Fibroblast of skin of left quadriceps (primary cell): Measurements from ENCODE around the gene LAMA2.

ENCODE experiments used
- DNase-seq, 2 experiments: peaks; one replicate each; pipeline ENCODE4 v3.0.0-alpha.2; 2013; ENCODE audit warnings: low read depth in 2 of 2

The LAMA2 gene

DNA sequence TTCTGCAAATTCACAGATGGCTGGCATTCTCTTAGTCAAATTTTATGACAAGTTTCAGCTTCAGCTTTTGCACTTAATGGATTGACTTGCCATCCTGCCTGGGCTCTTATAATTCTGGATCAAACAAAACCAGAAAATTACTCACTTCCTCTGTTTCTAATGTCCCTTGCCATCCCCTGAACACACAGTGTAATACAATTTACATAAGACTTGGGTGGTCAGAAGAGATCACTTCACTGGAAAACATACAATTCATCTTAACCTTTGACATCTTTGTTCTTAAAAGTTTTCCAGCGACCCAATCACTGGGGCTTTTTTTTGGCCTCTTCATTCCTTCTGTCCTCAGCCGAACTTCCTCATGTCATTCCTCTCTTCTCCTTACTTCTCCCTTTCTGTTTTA, 628.0 kb downstream of the LAMA2 start:
- DNase-seq: no peak

DNA sequence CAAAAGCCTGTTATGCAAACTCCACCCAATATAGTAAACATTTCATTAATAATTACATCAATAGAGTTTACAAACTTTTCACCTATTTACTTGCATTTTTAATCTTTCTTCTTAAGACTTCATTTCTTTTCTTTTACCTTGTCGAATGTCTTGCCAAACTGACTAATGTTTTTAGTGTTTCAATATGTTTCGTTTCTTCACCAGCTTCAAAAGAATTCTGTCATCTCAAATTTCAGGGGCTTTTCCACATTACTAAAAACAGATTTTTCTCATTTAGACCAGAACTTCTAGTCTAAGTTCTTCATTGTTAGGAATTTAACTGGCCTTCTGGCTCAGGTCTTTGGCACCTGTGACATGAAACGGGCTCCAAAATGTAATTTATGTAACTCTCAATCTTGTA, 630.5 kb downstream of the LAMA2 start:
- DNase-seq: peak; percentile 51 to 52

DNA sequence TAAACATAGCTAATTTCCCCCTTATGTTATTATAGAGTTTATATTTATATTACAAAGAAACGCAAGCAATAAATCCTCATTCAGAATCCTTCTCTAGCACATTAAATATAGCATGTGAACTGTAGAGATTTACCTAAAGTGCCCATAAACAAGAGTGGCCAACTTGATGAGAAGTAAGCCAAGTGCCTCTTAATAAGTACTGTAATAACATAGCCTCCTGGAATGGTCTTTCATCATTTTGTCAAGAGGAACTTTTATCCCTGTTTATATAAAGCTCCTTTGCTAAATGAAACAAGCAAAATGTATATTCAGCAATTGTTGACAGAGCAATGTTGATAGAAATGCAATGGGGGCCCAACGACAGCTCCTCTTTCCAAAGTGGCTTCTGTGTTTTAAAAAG, 632.1 kb downstream of the LAMA2 start:
- no peak for DNase-seq

DNA sequence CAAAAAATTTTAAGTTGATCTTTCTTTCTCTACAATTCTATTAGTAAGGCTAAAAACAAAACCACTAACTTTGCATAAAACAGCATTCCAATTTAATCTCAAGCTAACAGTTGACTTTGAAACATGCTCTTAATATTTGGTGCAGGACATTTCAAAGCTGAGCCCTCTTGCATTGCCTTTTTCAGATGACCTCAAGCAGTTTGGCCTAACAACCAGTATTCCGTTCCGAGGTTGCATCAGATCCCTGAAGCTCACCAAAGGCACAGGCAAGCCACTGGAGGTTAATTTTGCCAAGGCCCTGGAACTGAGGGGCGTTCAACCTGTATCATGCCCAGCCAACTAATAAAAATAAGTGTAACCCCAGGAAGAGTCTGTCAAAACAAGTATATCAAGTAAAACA, 633.1 kb downstream of the LAMA2 start:
- no peak for DNase-seq

DNA sequence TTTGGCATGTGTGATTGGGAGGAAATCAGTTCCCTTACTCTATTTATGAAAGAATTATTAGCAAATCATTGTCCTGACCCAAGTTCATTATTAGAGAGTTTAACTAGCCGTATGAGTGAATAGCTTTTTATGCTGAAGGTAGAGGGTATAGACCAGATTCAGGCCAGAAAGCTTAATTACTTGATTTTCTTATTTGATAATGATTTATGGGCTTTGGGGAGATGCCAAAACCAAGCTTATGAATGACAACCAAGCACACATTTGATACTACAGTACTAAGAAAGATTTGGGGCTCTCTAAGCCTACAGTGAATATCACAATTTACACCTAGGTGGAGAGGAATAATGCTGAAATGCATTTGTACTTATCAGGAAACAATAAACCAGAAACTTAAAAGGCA, 633.8 kb downstream of the LAMA2 start:
- no peak for DNase-seq

DNA sequence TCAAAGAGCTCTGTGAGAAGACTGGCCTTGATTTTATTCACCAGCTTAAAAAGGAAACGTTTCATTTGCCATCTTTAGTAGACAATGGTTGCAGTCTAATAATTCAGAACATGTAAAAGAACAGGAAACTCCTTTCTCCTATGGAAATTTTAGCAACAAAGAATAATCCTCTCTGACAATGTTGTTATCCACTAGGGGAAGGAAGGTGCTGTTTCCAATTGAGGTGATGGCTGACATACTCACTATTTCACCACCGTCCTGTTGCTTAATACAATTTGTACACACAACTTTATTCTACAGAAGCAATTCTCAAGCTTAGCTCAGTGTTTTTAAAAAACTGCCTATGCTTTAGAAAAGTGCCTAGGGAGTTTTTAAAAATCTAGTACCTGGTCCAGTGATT, 634.4 kb downstream of the LAMA2 start:
- DNase-seq: no peak

DNA sequence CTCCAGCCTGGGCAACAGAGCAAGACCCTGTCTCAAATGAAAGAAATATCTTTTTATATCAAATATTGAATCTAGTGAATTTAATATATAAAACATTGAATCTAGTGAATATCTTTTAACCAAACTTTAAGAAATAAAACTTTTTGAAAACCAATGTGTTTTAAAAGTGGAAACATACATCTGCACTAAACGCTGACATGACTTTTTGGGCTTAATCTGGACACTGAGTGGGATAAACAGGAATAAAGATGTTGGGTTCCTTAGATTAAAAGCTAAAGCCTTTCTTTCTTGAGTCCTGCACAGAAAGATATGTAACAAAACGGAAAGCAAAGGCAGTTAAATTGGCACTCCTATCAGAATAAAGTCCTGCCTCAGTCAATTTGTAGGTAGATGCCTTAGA, 636.8 kb downstream of the LAMA2 start:
- no peak for DNase-seq

DNA sequence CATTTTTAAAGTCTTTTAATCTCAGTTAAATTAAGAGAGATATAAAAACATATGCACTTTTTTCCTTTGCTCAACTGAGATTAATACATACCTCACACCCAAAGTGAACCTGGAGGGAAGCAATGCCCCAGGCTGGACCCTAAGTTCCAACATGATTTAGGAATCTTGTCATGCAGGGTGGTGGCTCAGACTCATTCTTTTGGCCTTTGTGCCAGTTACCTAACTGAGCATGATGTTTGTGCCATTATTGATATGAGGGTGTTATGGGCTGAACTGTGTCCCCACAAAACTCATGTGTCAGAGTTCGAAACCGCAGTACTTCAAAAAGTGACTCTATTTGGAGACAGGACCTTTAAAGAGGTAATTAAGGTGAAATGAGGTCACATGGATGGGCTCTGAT, 639.0 kb downstream of the LAMA2 start:
- DNase-seq: no peak

DNA sequence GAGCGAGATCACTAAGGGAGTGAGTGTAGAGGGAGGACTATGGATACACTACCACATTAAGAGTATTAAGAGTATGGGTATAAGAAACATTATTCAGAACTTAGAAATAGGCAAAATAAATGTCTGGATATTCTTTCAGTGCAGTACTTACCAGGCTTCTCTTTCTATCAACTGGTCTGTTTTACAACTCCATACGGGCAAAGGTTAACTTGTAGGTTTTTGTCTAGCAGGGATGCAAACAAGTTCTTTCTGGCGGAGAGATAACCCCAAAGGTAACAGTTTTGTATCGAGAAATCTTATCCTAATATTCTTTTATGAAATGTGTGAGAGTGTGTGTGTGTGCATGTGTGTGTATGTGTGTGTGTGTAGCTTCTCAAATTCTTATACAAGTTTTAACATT, 640.9 kb downstream of the LAMA2 start:
- no peak for DNase-seq

DNA sequence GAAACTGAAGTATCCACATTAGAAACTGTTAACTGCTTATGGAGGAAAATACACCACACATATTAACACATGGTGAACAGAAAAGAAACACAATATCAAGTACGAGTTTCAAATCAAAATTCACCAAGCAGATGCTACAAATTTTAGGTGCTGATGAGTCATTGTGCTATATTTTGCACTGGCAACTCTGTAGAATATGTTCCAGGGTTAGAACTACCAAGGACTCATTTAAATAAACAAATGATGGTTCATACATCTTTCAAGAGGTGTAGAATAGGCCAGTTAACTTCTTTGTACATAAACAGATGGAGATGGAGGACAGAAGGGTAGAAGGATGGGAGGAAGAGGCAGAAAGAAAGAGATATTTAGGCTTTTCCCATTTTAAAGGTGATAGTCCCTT, 642.1 kb downstream of the LAMA2 start:
- peak; percentile 21 to 33 for DNase-seq

DNA sequence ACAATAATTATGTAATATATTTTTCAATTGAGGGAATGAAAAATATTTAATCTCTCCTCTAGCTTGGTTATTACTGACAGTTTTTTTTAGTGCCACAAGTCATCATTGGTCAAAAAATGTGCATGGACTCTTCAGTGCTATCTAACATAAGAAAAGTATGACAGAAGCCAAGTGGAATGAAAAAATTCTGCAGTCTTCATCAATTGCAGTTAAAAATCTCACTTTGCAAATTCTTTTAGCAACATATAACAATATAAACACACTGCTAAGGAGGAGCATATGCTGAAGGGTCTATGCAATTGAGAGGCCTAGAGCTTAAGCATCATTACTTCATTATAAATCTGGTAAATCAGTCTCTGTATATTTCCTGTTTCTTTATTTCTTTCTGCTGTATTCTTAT, 652.0 kb downstream of the LAMA2 start:
- no peak for DNase-seq

DNA sequence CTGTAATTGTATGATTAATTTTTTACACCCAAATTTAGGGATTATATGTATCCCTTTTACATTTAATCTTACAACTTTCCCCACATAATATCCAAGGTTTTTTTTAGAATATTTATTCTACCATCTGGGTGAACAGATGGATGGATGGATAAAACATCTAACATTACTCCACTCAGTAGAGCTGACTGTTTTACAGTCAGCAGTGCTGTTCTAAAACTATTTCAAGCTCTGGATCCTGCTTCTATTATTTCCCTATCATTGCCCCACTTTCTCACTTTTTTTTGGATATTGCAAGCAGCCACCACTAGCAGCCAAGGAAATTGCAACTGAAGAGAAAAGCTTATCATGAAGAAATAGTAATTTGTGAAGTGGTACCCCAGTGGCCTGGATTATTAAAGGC, 653.3 kb downstream of the LAMA2 start:
- no peak for DNase-seq

DNA sequence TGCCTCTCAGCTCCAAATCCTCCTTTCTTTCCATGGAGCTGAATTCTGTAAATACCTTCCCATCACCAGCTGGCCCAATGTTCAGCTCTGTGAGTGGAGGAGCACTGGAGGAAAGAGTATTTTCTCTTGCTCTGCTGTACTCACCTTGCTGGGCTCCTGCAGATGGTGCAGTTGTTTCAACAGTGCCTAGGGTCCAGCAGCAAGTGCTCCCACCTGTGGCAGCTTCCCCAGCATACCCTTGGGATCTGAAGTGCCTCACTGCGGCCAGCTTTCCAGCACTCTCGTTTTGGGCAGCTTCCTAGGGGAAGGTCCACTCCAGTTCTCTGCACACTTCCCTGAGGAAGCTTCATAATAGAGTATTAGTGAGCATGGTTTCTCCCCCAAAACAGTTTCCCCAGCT, 656.1 kb downstream of the LAMA2 start:
- DNase-seq: no peak

DNA sequence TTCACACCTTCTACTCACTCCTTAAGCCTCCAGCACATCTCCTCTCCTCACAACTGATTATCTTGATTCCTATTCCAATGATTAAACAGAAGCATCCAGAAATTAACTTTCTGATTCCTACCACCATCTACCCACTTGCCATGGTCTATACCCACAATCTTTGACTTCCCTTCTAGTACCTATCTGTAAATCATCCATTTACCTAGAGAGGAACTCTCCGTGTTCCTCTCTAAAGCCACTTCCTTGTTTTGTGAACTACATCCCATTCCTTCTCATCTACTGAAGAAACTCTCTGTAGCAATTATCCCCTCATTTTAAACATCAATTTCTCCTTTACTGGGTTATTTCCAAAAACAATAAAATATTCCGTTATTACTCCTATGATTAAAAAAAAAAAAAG, 659.8 kb downstream of the LAMA2 start:
- no peak for DNase-seq

DNA sequence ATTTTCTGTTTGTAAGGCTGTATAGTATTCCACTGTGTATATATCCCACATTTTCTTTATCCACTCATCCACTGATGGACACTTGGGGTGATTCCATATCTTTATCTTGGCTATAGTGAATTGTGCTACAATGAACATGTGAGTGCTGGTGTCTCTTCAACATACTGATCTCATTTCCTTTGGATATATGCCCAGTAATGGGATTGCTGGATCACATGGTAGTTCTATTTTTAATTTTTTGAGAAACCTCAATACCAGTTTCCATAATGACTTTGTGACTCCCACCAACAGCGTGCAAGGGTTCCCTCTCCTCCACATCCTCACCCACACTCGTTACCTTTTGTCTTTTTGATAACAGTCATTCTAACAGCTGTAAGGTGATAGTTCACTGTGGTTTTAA, 661.0 kb downstream of the LAMA2 start:
- DNase-seq: no peak

DNA sequence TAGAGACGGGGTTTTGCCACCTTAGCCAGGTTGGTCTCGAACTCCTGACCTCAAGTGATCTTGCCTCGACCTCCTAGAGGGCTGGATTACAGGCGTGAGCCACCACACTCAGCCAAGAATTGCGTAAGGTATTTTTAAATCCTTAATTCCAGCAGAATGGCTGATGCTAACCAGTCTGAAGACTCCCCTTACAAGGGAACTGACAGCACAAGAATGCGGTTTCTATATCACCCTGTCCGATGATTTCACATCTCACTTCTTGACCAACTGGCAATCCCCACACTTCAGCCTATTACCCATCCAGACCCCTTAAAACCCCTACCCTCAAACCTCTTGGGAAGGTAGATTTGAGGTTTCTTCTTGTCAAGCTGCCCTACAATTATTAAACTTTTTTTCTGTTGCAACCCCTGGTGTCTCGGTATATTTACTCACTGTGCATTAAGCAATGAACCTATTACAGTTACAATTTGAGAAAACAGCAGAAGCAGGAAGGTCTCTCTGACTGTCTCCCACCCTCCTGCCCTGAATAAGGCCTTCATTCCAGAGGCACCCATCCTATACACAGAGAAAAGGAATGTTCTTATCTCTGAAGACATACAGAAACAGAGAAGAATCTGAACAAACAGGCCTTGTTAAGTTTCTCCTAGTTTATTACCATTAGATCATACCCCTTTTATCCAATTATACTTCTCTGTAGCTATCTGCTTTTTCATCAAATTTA, 662.1 kb downstream of the LAMA2 start:
- no peak for DNase-seq

DNA sequence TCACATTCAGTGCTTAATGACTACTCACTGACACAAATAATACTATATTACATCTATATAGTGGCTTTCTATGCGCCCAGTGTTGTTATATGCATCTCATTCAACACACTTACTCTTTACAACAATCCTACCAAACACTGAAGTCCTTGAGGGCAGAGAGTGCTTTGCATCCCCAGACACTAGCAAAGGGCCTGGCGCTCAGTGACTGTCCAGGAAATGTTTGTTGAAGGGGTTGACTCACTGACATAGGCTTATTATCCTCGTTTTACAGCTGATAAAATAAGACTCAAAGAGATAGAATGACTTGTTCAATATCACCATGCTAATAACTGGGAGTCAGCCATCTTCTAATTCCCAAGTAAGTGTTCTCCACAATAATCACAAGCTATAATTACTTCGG, 663.8 kb downstream of the LAMA2 start:
- DNase-seq: no peak

DNA sequence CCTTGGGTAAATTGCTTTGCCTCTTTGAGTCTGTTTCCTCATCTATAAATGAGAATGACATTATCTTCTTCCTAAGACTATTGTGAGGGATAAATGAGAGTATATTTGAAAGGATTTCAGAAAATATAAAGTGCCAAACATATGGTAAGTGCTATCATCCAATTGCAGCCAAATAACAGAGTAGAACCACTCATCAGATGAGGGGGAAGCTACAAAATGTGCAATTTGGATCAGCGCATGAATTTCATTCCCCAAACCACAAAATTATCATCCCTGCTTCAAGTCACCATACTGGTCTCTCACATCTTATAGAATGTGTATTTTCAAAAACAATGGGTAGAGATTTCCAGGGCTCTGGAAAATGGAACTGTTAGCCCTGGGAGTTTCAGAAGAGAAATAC, 668.5 kb downstream of the LAMA2 start:
- no peak for DNase-seq

DNA sequence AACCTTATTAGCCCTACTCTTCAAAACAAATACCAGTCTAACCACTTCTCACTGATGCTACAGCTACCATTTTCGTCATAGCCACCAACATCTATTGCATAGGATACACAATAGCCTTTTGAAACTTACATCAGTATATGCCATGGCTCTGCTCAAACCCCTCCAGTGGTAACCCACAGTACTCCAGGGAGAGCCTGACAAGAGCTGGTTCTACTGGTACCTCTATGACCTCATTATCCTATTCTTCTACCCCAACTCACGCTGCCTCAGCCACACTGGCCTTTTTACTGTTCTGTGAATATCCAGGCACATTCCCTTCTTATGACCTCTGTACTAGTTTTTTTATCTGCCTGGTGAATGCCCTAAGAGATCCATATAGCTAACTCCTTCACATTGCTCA, 669.5 kb downstream of the LAMA2 start:
- DNase-seq: no peak

DNA sequence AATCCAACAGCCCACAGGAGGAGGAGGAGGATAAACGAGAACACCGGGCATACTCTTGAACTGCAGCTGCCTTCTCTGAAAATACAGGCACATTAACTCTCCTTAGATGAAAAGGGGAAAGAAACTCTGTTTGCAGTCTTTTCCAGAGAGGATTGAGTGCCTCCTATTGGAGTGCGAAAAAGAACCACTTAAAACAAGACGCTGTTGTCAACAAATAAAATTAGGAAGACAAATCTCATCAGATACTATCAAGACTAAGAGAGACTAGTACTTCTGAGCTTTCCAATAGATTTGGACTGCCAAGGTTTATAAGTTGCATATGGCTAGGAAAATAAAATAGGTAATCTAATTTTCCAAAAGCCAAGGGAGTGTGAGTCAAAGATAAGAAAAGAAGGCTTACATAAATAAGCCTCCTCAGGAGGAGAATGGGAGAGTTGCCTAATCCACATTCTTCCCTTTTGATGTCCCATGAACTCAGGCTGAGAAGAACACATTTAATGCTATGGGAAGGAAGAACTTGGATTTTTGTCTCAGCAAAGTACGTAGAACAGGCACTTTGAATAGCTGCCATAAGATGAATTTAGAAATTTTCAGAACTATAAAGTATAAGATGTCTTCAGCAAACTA, 672.4 kb downstream of the LAMA2 start:
- DNase-seq: no peak

DNA sequence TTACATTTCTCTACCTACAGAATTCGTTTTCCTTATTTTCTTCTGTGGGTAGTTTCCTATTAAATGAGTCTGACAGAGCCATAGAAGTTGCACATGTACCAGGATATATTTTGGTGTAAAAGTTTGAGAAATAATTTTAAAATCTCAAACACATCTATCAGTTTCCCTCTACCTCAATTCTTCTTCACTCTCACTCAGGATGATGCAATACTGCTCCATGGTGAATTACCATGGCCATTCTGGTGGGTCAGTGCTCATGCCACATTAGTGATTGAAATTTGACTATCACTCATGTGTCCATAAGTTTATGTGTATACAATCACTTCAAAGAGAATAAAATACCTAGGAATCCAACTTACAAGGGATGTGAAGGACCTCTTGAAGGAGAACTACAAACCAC, 675.3 kb downstream of the LAMA2 start:
- no peak for DNase-seq

DNA sequence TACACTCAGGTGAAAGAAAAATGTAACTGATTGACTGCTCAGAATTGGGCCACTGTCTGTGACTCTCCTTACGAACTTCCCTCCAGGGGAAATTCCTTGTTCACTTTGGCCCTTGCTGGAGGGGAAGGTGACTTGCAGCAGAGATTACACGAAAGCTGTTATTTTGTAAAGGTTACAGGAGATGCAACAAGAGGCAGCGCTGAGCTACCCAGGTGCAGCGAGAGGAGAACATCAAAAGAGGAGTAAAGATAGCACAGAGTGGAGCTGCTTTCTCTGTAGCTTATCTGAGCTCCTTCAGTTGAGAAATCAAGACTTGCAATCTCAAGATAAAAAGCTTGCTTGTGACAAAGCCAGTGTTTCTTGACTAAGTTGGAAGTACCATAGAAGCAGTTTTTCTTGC, 682.4 kb downstream of the LAMA2 start:
- no peak for DNase-seq

DNA sequence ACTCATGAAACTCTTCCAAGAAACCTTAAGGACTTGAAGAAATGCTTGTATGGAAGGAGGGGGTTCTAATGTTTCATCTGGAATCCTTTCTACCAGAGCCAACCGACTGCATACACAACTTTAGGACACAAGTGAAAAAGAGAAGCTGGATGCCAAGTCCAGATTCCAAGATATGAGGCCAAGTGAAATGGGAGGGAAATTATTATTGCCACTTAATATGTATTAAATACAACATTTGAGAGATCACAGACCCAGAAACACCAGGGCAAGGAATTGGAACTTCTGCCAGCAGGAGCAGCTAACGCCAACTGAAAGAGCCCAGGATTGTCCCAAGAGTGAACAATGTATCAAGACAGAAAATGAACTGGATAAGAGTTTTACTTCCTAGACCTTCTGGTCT, 682.9 kb downstream of the LAMA2 start:
- no peak for DNase-seq
